GM21717 (cell line): ENCODE data around the gene TTC7B.

Source experiments
- ATAC-seq: cut with Tn5 transposase; IDR thresholded peaks from one replicate; pipeline ENCODE4 v1.9.1; 2021; ENCODE audit warnings: mild to moderate bottlenecking, moderate library complexity; ENCODE audit not compliant: unreplicated experiment

Gene TTC7B

GRCh38 chr14:90581745-90582144 lies 234.5 kb downstream of the TTC7B start:
- no peak for ATAC-seq

GRCh38 chr14:90580377-90581335 lies 235.6 kb downstream of the TTC7B start:
- no peak for ATAC-seq

GRCh38 chr14:90579816-90580215 lies 236.4 kb downstream of the TTC7B start:
- ATAC-seq = no peak

GRCh38 chr14:90579088-90579487 lies 237.1 kb downstream of the TTC7B start:
- no peak for ATAC-seq

- no peak for ATAC-seq
Measured at GRCh38 chr14:90578283-90578985, 237.8 kb downstream of the TTC7B start.

- ATAC-seq = no peak
Measured at GRCh38 chr14:90577661-90578282, 238.5 kb downstream of the TTC7B start.

- ATAC-seq = no peak
Measured at GRCh38 chr14:90576981-90577660, 239.1 kb downstream of the TTC7B start.

GRCh38 chr14:90576581-90576980 lies 239.6 kb downstream of the TTC7B start:
- no peak for ATAC-seq

- ATAC-seq = no peak
Measured at GRCh38 chr14:90575781-90576180, 240.4 kb downstream of the TTC7B start.

- ATAC-seq = no peak
Measured at GRCh38 chr14:90575336-90575735, 240.9 kb downstream of the TTC7B start.

- ATAC-seq = no peak
Measured at GRCh38 chr14:90574188-90575131, 241.8 kb downstream of the TTC7B start.

- ATAC-seq = no peak
Measured at GRCh38 chr14:90573385-90574105, 242.7 kb downstream of the TTC7B start.

- no peak for ATAC-seq
Measured at GRCh38 chr14:90572441-90573150, 243.6 kb downstream of the TTC7B start.

- ATAC-seq = no peak
Measured at GRCh38 chr14:90571149-90571947, 244.9 kb downstream of the TTC7B start.

GRCh38 chr14:90570461-90570860 lies 245.8 kb downstream of the TTC7B start:
- ATAC-seq = no peak

- ATAC-seq = no peak
Measured at GRCh38 chr14:90569606-90570387, 246.4 kb downstream of the TTC7B start.

- no peak for ATAC-seq
Measured at GRCh38 chr14:90569201-90569600, 247.0 kb downstream of the TTC7B start.
